Adipose tissue (tissue), 3 donors: Measurements from ENCODE around the gene CELF4. TPM values are rescaled to one million over a fixed set of nuclear protein-coding genes. Genes with fewer than 3 reads are reported as not detected.
"Not testable (repeated sequence)": the region's sequence is repeated elsewhere in the genome, so short reads cannot be mapped to it uniquely, and the experiment has no call there.

ENCODE experiments used
- H3K27ac ChIP-seq: one replicate; pipeline ENCODE4 v1.5.1; 2013; ENCODE audit warnings: low read depth, low read length
- WGBS, 3 donors: extraction: QIAGEN DNeasy Blood & Tissue Kit; methylation state at CpG; one replicate each; pipeline ENCODE4 v1.1.7; 2013; 5-methylcytosine and 5-hydroxymethylcytosine counted together
- polyA plus RNA-seq, 3 donors: library from polyadenylated mRNA; stranded (reverse); fragments of 200-250 nt; gene quantifications; one replicate each; pipeline ENCODE4 v1.2.3, GENCODE V29; 2013
- donor health status: healthy with polysubstance abuse.
- donor health status: Bipolar disorder and iron deficiency.
- donor health status: healthy.

CELF4 gene
- polyA plus RNA-seq, 3 donors, result 0.07 to 2.0 (median 0.67) TPM

DNA sequence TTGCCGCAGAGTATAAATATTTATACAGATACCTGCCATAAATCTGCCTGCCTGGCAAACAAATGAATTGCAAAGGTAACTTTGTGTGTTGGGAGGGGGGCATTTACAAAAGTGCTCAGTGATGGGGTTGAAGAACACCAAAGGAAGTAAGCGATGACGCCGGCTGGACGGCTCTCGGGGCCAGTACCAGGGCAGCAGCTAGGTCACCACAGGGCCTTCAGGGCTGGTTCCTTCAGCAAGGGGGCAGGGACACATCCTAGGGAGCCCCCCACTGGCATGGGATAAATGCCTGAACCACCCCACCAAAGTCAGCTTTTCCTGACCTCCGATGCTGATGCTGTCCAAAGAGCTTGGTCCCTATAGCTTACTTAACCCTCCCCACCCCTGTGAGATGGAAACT, 190.4 kb downstream of the CELF4 start:
- H3K27ac ChIP-seq, result no peak overlapping the region
- 61 to 81% (median 73%) methylated on average over 7 of the region's 7 CpGs for WGBS, 3 donors

DNA sequence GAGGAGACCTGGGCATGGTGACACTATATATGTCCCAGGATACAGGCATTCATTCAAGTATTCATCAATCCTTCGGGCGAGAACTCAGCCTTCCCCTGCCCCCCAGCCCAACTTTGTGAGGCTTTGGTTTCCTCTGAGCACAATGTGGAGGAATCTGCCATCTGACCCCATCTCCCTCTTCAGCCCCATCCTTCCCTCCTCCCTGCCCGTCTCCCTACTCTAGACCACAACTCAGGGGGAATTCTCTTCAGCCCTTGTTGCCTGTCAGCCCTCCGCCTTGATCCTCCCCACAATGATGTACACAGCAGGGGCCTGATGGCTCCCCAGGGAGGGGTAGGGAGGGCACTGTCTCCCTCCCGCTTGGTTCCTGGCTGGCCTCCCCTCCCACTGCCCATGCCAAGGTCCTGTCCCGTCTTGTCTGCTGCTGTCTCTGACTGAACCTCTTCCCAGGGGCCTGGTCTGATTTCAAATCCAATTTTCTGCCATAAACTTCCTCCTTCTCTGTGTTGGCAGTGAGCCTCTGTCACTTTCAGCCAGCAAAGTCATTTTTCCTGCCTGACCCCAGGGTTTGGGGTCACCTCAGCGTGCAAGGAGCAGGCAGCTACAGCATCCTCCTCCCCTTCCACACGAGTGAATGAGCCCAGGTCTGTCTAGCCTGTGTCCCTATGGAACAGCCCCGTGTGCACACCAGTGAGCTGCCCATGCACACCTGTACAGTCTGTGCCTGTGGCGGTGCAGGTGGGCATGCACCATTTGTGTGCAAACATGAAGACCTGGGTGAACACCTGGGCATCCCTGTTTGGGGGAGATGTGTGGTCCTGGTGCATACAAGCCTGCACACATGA, 197.3 kb downstream of the CELF4 start:
- 41 to 47% (median 47%) methylated on average over 10 of the region's 10 CpGs for WGBS, 3 donors
- H3K27ac ChIP-seq, result no peak overlapping the region

DNA sequence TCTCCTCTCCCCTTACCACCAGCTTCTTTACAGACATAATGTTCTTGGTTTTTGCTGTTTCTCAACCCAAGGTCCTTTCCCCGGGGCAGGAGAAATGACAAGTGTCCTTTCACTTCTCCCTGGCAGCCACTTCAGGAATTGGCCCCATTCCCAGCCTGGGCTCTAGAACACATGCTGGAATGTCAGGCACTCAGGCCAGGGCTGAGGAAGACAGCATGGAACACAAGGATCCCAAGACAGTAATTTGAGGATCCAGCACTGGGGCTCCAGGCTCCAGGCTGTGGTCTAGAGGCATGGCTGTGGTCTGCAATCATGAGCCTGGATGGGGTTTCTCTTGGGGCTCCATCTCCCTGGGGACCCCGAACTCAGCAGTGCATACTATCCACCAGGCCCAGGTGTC, 201.4 kb downstream of the CELF4 start:
- WGBS, 3 donors, result 55 to 72% (median 58%) methylated on average over 2 of the region's 2 CpGs
- H3K27ac ChIP-seq, result no peak overlapping the region

DNA sequence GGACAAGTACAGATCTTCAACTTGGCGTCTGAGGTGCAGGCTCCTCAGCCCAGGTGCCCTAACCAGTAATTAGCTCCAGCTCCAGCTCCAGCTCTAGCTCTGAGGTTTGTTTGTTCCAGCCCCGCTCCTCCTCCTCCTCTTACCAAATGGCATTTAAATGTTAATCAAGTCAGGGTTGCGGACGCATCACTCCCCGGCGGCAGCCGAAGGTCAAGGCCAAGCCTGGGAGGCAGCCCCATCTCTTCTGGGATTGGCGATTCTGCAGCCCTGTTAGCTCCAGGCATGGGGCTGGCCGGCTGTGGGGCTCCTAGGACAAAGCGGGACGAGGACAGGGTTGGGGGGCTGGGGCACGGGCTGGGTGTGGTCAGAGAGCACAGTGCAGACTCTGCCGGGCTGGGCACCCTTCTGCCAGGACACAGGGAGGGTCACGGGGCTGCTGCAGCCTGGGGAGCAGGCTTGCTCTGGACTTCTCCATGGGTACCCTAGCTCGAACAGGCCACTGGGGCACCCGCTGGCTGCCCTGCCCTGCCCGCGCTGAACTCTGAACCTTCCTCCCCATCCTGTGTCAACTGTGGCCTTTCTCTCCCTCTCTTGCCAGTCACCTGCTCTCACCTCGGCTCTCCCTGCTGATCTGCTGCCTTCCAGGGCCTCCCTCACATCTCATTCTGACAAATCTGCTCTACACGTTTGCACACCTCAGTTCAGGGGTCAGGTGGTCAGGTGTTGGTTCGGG, 203.3 kb downstream of the CELF4 start:
- 32 to 44% (median 32%) methylated on average over 20 to 21 of the region's 21 CpGs for WGBS, 3 donors

DNA sequence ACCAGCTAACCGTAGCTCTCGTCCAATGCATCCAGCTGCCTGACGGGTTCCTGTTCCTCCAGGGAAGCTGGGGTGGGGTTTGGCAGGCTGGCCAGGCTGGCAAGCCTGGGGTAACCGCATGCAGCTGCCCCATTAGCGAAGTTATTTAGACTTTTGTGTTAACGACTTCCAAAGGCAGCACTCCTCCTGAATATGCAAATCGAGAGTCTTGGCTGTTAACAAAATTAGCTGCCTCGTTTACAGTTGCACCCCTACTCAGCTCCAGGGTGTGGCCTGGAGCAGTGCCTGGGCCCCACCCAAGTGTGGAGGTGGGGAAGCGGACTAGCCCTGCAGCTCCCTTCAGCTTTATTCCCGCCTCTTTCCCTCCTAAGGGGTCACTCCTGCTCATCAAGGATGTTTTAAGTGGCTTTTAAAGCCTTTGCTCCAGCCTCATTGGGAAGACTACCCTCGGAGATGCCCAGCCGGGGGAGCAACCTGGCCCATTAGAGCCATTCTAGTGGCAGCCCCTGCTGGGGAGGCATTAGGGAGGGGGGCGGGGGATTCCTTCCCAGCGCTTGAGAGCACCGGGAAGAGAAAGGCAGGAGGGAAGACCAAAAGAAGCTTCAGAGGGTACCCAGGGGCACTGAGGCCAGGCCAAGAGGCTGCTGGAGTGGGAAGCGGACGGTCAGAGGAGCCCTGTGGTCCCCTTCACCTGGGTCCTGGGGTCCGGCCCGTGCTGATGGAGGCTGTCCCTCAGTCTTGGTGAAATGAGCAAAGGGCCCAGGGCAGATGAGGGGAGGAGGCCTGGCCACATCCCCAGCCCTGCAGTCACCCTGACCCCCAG, 204.1 kb downstream of the CELF4 start:
- H3K27ac ChIP-seq, result no peak overlapping the region
- WGBS, 3 donors, result 38 to 43% (median 40%) methylated on average over 17 to 19 of the region's 19 CpGs

More for the DNA sequence above, 203.3 kb downstream of the CELF4 start:
- no peak overlapping the region for H3K27ac ChIP-seq

DNA sequence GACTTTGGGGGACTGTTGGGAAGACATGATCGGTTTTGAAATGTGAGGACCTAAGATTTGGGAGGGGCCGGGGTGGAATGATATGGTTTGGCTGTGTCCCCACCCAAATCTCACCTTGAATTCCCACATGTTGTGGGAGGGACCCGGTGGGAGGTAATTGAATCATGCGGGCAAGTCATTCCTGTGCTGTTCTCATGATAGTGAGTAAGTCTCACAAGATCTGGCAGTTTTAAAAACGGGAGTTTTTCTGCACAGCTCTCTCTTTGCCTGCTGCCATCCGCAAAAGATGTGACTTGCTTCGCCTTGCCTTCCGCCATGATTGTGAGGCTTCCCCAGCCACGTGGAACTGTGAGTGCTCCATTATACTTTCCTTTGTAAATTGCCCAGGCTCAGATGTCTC, 207.5 kb downstream of the CELF4 start:
- not testable (repeated sequence) for H3K27ac ChIP-seq
- WGBS, 3 donors, result 61 to 73% (median 63%) methylated on average over 9 of the region's 9 CpGs

DNA sequence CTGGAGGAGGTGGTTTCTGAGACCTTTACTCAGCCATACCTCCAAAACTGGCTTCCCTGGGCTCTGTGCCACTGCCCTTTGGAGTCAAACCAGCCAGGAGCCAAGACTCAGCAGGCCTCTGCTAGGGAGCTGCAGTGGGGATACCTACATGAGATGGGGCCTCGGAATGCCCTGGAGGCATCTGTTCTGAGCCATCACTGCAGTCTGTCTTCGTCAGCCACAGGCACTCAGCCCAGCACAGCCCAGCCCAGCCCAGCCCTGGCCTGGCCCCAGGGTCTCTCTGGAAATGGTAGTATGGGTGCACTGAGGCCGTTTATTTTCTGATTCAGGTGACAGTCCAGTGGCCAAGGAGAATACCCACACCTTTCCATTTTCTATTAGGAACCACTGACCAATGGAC, 209.8 kb downstream of the CELF4 start:
- 76 to 89% (median 84%) methylated on average over 3 of the region's 3 CpGs for WGBS, 3 donors
- H3K27ac ChIP-seq, result no peak overlapping the region

DNA sequence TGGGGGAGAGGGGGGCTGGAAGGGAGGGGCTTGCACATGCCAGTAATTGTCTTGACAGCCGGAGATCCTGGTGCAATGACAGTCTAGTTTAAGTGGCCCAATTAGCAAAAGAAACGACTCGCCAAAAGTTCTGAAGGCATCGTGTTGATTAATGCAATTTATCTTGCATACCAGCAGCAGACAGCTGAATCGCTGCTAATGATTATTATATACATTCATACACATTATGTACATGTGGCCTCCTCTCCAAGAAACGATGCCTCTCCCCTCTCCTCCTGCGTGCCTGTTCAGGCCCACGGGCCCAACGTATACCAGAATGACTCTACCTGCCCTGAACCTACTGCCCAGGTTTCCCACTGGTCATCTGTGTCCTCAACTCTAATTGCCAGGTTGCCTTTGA, 214.5 kb downstream of the CELF4 start:
- 59 to 84% (median 80%) methylated on average over 9 of the region's 9 CpGs for WGBS, 3 donors
- H3K27ac ChIP-seq, result no peak overlapping the region

DNA sequence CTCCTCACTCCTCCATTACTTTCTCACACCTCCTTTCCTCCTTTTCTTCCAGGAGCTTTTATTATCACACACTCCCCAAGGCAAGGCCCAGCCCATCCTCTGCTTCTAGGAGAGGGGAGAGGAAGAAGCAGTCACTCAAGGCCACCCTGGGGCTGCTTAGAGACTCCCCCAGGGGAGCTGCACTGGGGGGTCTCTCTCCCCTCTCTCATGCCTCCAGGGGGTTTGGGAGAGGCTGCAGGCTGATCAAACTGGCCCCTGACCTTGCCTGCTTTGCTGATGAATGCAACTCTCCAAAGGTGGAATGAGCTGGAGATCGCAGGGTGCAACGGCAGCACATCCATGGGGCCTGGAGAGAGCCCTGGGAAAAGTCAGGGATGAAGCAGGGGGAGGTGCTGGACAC, 216.9 kb downstream of the CELF4 start:
- WGBS, 3 donors, result 65 to 83% (median 81%) methylated on average over 2 of the region's 2 CpGs

DNA sequence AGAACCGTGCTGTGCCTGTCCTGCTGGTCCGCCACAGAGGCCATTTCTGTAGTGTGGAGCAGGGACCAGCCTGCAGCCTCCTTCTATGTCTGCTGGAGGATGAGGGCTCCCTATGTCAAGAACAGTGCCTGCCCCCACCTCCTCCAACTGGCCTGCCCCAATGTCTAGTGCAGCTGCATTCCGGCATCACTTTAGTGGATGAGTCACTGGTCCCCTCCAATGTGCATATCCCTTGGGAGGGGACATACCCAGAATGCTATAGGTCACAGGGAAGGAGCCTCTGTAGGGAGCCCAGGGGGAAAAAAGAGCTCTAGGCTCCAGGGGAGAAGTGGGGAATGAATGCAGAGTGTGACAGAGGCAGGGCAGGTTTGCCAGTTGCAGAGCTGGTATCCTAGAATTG, 219.6 kb downstream of the CELF4 start:
- H3K27ac ChIP-seq, result no peak overlapping the region
- WGBS, 3 donors, result 63 to 76% (median 76%) methylated on average over 3 of the region's 3 CpGs

More for the DNA sequence above, 216.9 kb downstream of the CELF4 start:
- no peak overlapping the region for H3K27ac ChIP-seq

DNA sequence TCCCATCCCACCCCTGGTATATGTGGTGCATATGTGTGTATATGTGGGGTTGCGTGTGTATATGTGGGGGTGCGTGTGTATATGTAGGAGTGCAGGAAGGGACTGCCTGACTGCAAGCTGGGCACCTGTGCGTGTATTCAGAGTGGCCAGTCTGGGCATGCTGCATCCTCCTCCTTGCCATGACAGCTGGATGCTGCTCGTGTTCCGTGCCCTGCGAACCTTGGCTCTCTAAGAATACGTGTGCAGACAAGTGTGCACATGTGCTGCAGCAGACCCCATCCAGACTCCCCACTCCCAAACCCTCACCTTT, 222.1 kb downstream of the CELF4 start:
- WGBS, 3 donors, result 23 to 37% (median 34%) methylated on average over 7 of the region's 7 CpGs
- H3K27ac ChIP-seq, result no peak overlapping the region

DNA sequence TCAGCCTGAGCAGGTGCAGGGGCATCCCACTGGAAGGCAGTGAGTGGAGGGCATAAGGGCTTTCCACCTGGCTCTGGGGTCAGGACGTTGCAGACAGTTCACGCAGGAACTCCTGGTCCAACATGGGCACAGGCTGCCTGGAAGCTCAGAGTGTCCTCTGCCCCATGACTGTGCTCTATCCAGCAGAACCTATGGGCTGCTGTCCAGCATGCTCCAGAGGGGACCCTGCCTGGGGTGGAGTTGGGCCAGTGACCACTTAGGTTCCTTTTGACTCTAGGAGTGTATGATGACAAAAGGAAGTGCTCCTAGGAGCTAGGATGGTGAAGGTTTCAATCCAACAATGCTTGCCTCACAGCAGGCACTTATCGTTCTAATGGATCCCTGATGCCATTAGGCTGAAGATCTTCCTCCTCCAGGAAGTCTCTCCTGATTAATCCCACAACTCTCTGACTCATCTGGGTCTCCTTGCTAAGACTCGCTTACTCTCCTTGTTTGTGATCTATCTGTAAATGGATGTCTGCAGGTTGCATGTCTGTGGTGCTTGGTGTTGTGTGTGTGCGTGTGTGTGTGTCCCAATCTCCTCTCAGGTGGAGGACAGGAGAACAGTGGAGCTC, 224.0 kb downstream of the CELF4 start:
- 76 to 90% (median 87%) methylated on average over 5 of the region's 5 CpGs for WGBS, 3 donors
- H3K27ac ChIP-seq, result no peak overlapping the region

DNA sequence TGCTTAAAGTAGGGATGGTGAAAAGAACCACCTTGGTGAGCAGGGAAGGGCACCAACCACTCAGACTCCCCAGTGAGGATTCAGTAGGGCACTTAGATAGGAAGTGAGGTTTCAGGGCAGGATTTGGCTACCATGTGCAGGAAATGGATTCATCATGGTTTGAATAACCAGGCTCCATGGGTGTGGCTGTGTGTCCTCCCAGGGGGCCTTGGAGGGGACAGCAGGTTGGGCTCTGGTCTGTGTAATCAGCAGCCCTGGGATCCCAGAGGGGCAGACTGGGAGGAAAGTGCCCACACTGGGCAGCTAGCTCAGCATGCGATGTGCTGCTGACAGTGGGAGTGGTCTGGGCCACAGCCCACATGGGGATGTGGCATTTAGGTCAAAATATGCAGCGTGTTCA, 224.6 kb downstream of the CELF4 start:
- WGBS, 3 donors, result 52 to 76% (median 57%) methylated on average over 2 of the region's 2 CpGs

DNA sequence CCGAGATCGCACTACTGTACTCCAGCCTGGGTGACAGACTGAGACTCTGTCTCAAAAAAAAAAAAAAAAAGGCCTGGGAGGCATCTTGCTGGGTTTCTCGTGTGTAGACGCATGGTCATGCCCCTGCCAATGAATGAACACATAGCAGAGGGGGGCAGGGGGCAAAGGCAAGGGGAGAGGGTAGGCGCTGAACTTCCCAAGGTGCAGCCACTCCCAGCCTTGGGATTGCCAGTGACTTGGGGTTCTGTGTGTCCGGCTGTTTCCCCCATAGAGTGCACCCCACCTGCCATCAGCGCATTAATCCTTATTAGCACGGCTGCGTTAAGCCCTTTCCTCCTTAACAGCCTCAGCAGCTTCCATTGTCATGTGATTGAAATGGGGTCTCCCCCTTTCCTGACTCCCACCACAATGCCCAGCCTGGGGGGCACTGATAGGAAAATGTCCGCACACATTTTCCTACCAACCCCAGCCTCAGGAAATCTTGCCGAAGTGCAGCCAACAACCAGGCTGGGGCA, 225.8 kb downstream of the CELF4 start:
- 66 to 81% (median 71%) methylated on average over 11 of the region's 11 CpGs for WGBS, 3 donors
- no peak overlapping the region for H3K27ac ChIP-seq

More for the DNA sequence above, 224.6 kb downstream of the CELF4 start:
- H3K27ac ChIP-seq, result no peak overlapping the region

DNA sequence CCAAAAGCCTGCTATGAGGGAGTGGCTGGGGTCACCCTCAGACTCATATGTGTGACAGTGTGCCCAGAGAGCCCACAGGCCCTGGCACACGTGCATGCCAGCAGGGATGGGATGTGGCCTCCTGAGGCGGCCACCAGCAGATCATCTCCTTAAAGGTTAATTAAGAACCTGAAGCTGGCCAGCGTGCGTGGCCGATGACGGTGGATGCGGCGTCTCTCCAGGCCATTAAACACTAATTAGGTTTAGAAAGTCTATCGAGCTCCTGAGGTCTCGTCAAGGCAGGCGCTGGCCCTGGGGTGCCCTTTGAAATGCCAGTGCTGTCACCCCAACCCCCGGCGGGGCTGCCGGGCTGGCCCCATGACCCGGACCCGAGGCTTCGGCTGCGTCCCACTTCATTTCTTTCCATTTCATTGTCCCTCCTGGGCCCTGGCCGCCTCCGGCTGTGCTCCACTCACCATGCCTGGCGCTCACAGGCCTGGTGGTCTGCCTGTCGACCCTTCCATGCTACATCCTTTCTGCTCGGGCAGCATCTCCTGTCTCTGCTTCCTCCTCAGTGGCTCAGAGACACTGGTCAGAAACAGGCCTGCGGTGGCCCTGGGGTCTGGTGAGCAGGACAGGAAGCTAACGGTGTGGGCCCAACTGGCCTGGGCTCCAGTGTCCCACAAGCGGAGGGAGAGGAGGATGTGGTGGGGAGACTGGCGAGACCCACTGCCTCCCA, 228.9 kb downstream of the CELF4 start:
- WGBS, 3 donors, result 85 to 92% (median 87%) methylated on average over 27 of the region's 27 CpGs
- no peak overlapping the region for H3K27ac ChIP-seq

DNA sequence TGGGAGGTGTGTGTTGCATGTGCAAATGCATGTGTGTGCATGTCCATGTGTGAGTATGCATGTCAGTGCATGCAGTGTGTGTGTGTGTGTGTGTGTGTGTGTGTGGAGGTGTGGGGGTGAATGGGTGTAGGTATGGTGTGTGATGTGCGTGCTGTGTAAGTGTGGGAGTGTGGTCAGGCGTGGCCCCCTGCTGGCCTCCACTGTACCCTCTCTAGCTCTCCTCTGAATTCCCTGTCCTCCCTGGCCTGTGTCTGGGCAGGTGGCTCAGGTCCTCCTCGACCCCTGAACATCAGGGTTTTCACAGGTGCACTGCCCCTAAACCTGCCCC, 230.2 kb downstream of the CELF4 start:
- H3K27ac ChIP-seq, result no peak overlapping the region
- WGBS, 3 donors, result 60 to 73% (median 61%) methylated on average over 3 of the region's 3 CpGs

DNA sequence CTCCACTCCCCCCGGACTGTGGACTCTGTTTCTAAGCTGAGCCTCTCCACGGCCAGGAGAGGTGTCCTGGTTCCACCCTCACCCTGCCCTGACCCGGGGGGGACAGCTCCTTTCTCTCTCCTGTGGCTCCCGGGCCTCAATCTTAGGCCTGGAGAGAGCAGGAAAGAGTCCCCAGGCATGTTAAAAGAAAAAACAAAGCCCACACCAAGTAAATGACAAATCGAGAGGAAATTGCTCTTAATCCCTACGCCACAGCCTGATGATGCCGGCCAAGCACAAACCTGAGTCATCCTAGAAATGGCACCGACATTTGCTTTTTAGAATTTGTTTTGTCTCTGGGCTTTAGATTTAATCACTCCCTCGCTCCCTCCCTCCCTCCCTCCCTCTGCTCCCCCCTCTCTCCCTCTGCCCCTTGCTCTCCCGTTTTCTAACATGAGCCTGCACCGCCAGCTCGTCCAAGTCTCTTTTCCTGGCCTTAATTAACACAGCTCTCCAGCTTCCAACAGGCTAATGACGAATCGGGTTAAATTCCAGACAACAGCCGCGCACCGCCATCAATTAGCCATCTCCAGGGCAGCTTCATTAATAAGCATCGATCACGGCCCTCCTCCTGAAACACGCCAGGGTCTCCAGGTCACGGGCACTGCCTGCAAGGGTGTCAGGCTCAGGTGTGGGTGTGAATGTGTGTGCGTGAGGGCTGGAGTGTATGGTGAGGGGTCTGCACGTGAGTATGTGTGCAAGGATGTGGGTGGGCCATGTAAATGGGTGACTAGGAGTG, 230.8 kb downstream of the CELF4 start:
- 56 to 59% (median 59%) methylated on average over 22 to 23 of the region's 23 CpGs for WGBS, 3 donors

More for the DNA sequence above, 230.8 kb downstream of the CELF4 start:
- H3K27ac ChIP-seq, result no peak overlapping the region
